ENCODE results near the gene GALM. TPM values are rescaled to one million over a fixed set of nuclear protein-coding genes. Genes with fewer than 3 reads are reported as not detected.

Gene GALM
- total and polyA plus RNA-seq, 2 of the 8 experiments (the other 6 are each of a cell fraction or from before 2014, with no cell fraction given) = 9.9 to 13.1 TPM

GRCh38 chr2:38654528-38655381 is 11.2 kb upstream of the GALM start:
- Histone ChIP-seq H4K91ac (replicated peaks; ENCODE audit: insufficient read length, low read length) (no peak overlapping the region), H4K8ac (ENCODE audit: extremely low read depth, insufficient read depth, low read length) (no peak overlapping the region), H4K5ac (ENCODE audit: insufficient read length, low read depth, low read length) (no peak overlapping the region), H3K4me1 (replicated peaks in 1 of 4; ENCODE audit: control insufficient read depth in 3 of 4, insufficient read depth in 4 of 4, low read length in 3 of 4) (no peaks in the 10 kb centered on the region), H2BK120ac (replicated peaks; ENCODE audit: low read depth, low read length) (no peak overlapping the region), H2AFZ (ENCODE audit: low read length) (peak overlapping the region; percentile 17; the same call in 1 of the 2 replicates), H4K20me1 (replicated peaks in 1 of 2; ENCODE audit: control insufficient read depth in 1 of 2, insufficient read depth in 2 of 2, low read length in 2 of 2) (no peaks in the 10 kb centered on the region), H3K9me3 (ENCODE audit: insufficient read depth in 2 of 2, low read depth in 1 of 2, low read length in 1 of 2) (no peaks in the 10 kb centered on the region), H3K14ac (ENCODE audit: insufficient read length) (no peak overlapping the region), H3K27me3 (replicated peaks in 1 of 4; ENCODE audit: control insufficient read depth in 3 of 4, extremely low read depth in 1 of 4, insufficient read depth in 3 of 4, low read length in 3 of 4) (no peaks in the 10 kb centered on the region), H2BK12ac (ENCODE audit: low read depth, low read length) (no peak overlapping the region), H2AK5ac (ENCODE audit: low read depth, low read length) (no peak overlapping the region), H3K27ac (ENCODE audit: low read depth, low read length) (no peak overlapping the region), H3K4me2 (ENCODE audit: insufficient read depth in 1 of 2, low read depth in 2 of 2, low read length in 2 of 2) (no peak overlapping the region), H3K79me2 (ENCODE audit: control insufficient read depth in 1 of 2, insufficient read depth in 2 of 2, low read length in 2 of 2) (no peaks in the 10 kb centered on the region), H2BK20ac (ENCODE audit: low read length) (no peak overlapping the region), H3K56ac (replicated peaks; ENCODE audit: insufficient read length, low read depth, low read length) (no peak overlapping the region), H3K36me3 (ENCODE audit: control insufficient read depth in 2 of 4, insufficient read depth in 4 of 4, low read length in 3 of 4) (no peaks in the 10 kb centered on the region), H3K4ac (replicated peaks; ENCODE audit: insufficient read length, low read depth, low read length) (no peak overlapping the region), H3K23ac (ENCODE audit: insufficient read length) (no peak overlapping the region), H3K4me3 (ENCODE audit: extremely low read depth in 1 of 4, insufficient read depth in 2 of 4, low read depth in 3 of 4, low read length in 4 of 4) (no peak overlapping the region), H3K18ac (ENCODE audit: extremely low read depth, low read length) (no peak overlapping the region), H3K9ac (replicated peaks in 1 of 4; ENCODE audit: extremely low read depth in 1 of 4, low read depth in 3 of 4, low read length in 3 of 4) (no peak overlapping the region), H3K23me2 (ENCODE audit: low read depth, low read length) (no peaks in the 10 kb centered on the region), H2BK5ac (ENCODE audit: low read depth, low read length) (no peak overlapping the region), H3K79me1 (ENCODE audit: low read depth, low read length) (no peaks in the 10 kb centered on the region), H2BK15ac (ENCODE audit: low read length) (no peak overlapping the region)
- FAIRE-seq (no peak), DNase-seq (ENCODE audit: low read depth in 1 of 2, low spot score in 2 of 2) (no peak)
- 91% methylated on average over 13 of the region's 13 CpGs; no CpG with 5 or more reads in 1 of the 2 experiments for WGBS, 2 experiments (ENCODE audit: extremely low coverage in 1 of 2, insufficient coverage in 1 of 2, insufficient read length in 1 of 2, insufficient replicate concordance in 2 of 2, low coverage in 1 of 2, low lambda C conversion rate in 2 of 2, missing lambda C conversion rate in 1 of 2)
- POLR2A ChIA-PET (ENCODE audit: partially characterized antibody) = no interaction called here
- CTCF ChIA-PET (ENCODE audit: partially characterized antibody) = interaction anchor here (0.6 to 1.4 kb wide), 4 partner anchors 14 to 73 kb away, joined by 3 to 5 read pairs (median 4); no protein-coding TSS in a partner anchor
- TF ChIP-seq KDM5A (IDR thresholded peaks at IDR 0.05; ENCODE audit: low read length) (no peak), CBX8 (IDR thresholded peaks at IDR 0.05; ENCODE audit: borderline replicate concordance, low read depth, low read length) (no peak), EP300 (IDR thresholded peaks at IDR 0.05; ENCODE audit: borderline replicate concordance in 1 of 2, low read depth in 2 of 2, low read length in 2 of 2) (no peak), ASH2L (IDR thresholded peaks at IDR 0.05; ENCODE audit: low read length) (no peak), GABPA (IDR thresholded peaks at IDR 0.05; ENCODE audit: borderline replicate concordance, insufficient read depth, low read length) (no peak), ZNF274 (IDR thresholded peaks at IDR 0.05; ENCODE audit: borderline replicate concordance, extremely low read depth, low read length) (no peak), ATF2 (IDR thresholded peaks at IDR 0.05; ENCODE audit: low read length) (no peak), SAP30 (IDR thresholded peaks at IDR 0.05; ENCODE audit: insufficient read depth, insufficient replicate concordance, low read length) (no peak), CBX5 (IDR thresholded peaks at IDR 0.05; ENCODE audit: low read depth, low read length) (no peak), BRCA1 (IDR thresholded peaks at IDR 0.05; ENCODE audit: low read depth, low read length) (no peak)
